Measurements from ENCODE around the gene JAG1. TPM values are rescaled to one million over a fixed set of nuclear protein-coding genes. Genes with fewer than 3 reads are reported as not detected.

The JAG1 gene
- total RNA-seq, 3 donors from 2014 or later, result 87.1 to 104 (median 94.4) TPM

GRCh38 chr20:10646886-10647420, 26.8 kb downstream of the JAG1 start:
- DNase-seq, result no peak
- H3K4me3 ChIP-seq, result no peak overlapping the region
- H3K36me3 ChIP-seq (ENCODE audit: low read depth), result peaks cover 12% of the 10 kb centered on the region
- no peaks in the 10 kb centered on the region for H3K9me3 ChIP-seq
- no peak for ATAC-seq
- no peak for TF ChIP-seq CTCF (IDR thresholded peaks at IDR 0.05)
- intact Hi-C loops (cut with DNase I, micrococcal nuclease), result no loop called here
- H3K4me1 ChIP-seq (ENCODE audit: low read depth), result no peaks in the 10 kb centered on the region

GRCh38 chr20:10646006-10646405, 27.8 kb downstream of the JAG1 start:
- intact Hi-C loops (cut with DNase I, micrococcal nuclease), result no loop called here
- ATAC-seq (no peak), DNase-seq (no peak)
- no peak overlapping the region for H3K4me3 ChIP-seq
- no peak for TF ChIP-seq CTCF (IDR thresholded peaks at IDR 0.05)
- peaks cover 11% of the 10 kb centered on the region for H3K36me3 ChIP-seq (ENCODE audit: low read depth)
- H3K4me1 ChIP-seq (ENCODE audit: low read depth), result no peaks in the 10 kb centered on the region
- no peaks in the 10 kb centered on the region for H3K9me3 ChIP-seq

GRCh38 chr20:10645205-10645570, 28.6 kb downstream of the JAG1 start:
- no peak overlapping the region for H3K4me3 ChIP-seq
- TF ChIP-seq CTCF (IDR thresholded peaks at IDR 0.05), result no peak
- intact Hi-C loops (cut with DNase I, micrococcal nuclease), result no loop called here
- no peak for DNase-seq
- H3K36me3 ChIP-seq (ENCODE audit: low read depth), result peaks cover 8% of the 10 kb centered on the region
- no peak for ATAC-seq
- no peaks in the 10 kb centered on the region for H3K9me3 ChIP-seq
- H3K4me1 ChIP-seq (ENCODE audit: low read depth), result no peaks in the 10 kb centered on the region

- DNase-seq (no peak), ATAC-seq (no peak)
- TF ChIP-seq CTCF (IDR thresholded peaks at IDR 0.05), result no peak
- no peaks in the 10 kb centered on the region for H3K4me1 ChIP-seq (ENCODE audit: low read depth)
- H3K36me3 ChIP-seq (ENCODE audit: low read depth), result peaks cover 8% of the 10 kb centered on the region
- H3K9me3 ChIP-seq, result no peaks in the 10 kb centered on the region
- intact Hi-C loops (cut with DNase I, micrococcal nuclease), result no loop called here
- H3K4me3 ChIP-seq, result no peak overlapping the region
These were observed 29.2 kb downstream of the JAG1 start for GRCh38 chr20:10644458-10645204.

- no peak for ATAC-seq
- intact Hi-C loops (cut with DNase I, micrococcal nuclease), result no loop called here
These were observed 30.3 kb downstream of the JAG1 start for GRCh38 chr20:10643560-10643873.

More at GRCh38 chr20:10643560-10643873, 30.3 kb downstream of the JAG1 start:
- Histone ChIP-seq H3K4me3 (no peak overlapping the region), H3K36me3 (ENCODE audit: low read depth) (peaks cover 8% of the 10 kb centered on the region), H3K4me1 (ENCODE audit: low read depth) (no peaks in the 10 kb centered on the region), H3K9me3 (no peaks in the 10 kb centered on the region)
- no peak for TF ChIP-seq CTCF (IDR thresholded peaks at IDR 0.05)
- no peak for DNase-seq
